Measurements from ENCODE around the gene PRKCSH. TPM values are rescaled to one million over a fixed set of nuclear protein-coding genes. Genes with fewer than 3 reads are reported as not detected.
A peak's percentile ranks its signal among the peaks of the same experiment; 100 is the strongest.

PRKCSH gene
- total RNA-seq, 1 experiment from 2014 or later: 410 TPM

DNA sequence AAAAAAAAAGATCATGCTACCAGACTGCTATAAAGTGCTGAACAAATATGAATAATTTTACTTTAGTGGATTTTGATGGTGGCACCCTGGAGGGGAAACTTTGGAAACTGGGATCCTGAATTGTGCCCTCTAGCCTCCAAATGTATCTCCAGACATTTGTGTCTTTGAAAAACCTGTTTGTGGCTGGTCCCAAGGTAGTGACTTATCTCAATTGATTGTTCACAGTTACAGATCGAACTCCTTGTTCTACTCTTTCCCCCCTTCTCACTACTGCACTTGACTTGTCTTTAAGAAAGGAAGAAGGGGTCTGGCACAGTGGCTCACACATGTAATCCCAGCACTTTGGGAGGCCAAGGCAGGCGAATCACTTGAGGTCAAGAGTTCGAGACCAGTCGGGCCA is 26.8 kb upstream of the PRKCSH start:
- TF ChIP-seq EZH2 (IDR thresholded peaks at IDR 0.05; ENCODE audit: low read depth): no peak
- TF ChIP-seq, protein P1, sequence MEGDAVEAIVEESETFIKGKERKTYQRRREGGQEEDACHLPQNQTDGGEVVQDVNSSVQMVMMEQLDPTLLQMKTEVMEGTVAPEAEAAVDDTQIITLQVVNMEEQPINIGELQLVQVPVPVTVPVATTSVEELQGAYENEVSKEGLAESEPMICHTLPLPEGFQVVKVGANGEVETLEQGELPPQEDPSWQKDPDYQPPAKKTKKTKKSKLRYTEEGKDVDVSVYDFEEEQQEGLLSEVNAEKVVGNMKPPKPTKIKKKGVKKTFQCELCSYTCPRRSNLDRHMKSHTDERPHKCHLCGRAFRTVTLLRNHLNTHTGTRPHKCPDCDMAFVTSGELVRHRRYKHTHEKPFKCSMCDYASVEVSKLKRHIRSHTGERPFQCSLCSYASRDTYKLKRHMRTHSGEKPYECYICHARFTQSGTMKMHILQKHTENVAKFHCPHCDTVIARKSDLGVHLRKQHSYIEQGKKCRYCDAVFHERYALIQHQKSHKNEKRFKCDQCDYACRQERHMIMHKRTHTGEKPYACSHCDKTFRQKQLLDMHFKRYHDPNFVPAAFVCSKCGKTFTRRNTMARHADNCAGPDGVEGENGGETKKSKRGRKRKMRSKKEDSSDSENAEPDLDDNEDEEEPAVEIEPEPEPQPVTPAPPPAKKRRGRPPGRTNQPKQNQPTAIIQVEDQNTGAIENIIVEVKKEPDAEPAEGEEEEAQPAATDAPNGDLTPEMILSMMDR (conservative IDR thresholded peaks at IDR 0.05): no peak
- intact Hi-C loops (cut with micrococcal nuclease; ENCODE audit: unreplicated experiment): no loop called here
- H3K4me2 ChIP-seq: no peak overlapping the region

DNA sequence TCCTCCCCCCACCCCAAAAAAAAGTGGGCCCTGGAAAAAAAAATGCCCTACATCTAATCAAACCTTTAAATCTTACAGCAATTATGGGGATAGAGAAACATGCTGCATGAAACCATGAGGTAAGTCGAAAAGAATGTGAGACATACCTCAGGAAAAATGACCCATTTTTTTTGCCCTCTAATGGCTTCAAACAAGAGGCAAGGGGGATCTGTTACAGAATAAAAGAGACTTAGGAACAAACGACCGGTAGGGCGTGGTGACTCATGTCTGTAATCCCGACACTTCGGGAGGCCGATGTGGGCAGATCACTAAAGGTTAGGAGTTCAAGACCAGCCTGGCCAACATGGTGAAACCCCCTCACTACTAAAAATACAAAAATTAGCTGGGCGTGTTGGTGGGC is 24.8 kb upstream of the PRKCSH start:
- POLR2A ChIA-PET (ENCODE audit: unreplicated experiment): no interaction called here
- H3K4me2 ChIP-seq: no peak overlapping the region
- H3K27ac ChIP-seq: peak overlapping the region; percentile 55
- no peaks in the 10 kb centered on the region for H3K9me3 ChIP-seq (ENCODE audit: insufficient read depth, low read depth)
- H3K4me1 ChIP-seq (replicated peaks; ENCODE audit: insufficient read depth): no peaks in the 10 kb centered on the region
- no peaks in the 10 kb centered on the region for H3K27me3 ChIP-seq (ENCODE audit: insufficient read depth, low read depth)
- peaks cover 19% of the 10 kb centered on the region for H3K36me3 ChIP-seq (ENCODE audit: low read depth)
- CTCF ChIA-PET: no interaction called here
- no peaks in the 10 kb centered on the region for H4K20me1 ChIP-seq (ENCODE audit: insufficient read depth)
- no peak overlapping the region for H3K4me3 ChIP-seq
- H2AFZ ChIP-seq: no peak overlapping the region
- intact Hi-C loops (cut with micrococcal nuclease; ENCODE audit: unreplicated experiment): no loop called here
- H3K79me2 ChIP-seq (ENCODE audit: low read depth): no peaks in the 10 kb centered on the region
- no peaks in the 10 kb centered on the region for H3K9me2 ChIP-seq (ENCODE audit: insufficient read depth)
- peak; percentile 16 to 88 for DNase-seq
- BruUV-seq (replicated peaks): no TSS peak
- peaks cover 31% of the 10 kb centered on the region for H3F3A ChIP-seq (ENCODE audit: insufficient read depth, low read depth)
- no peak for TF ChIP-seq EZH2 (IDR thresholded peaks at IDR 0.05; ENCODE audit: low read depth)
- TF ChIP-seq, protein P1 (conservative IDR thresholded peaks at IDR 0.05): no peak

More for the DNA sequence above, 26.8 kb upstream of the PRKCSH start:
- H3K9me3 ChIP-seq (ENCODE audit: insufficient read depth, low read depth): no peaks in the 10 kb centered on the region
- ChIA-PET CTCF (no interaction called here), POLR2A (ENCODE audit: unreplicated experiment) (no interaction called here)
- peaks cover 27% of the 10 kb centered on the region; the same call in 1 of the 2 replicates for H3F3A ChIP-seq (ENCODE audit: insufficient read depth, low read depth)
- no peak overlapping the region for H2AFZ ChIP-seq
- no peaks in the 10 kb centered on the region for H4K20me1 ChIP-seq (ENCODE audit: insufficient read depth)
- H3K4me1 ChIP-seq (replicated peaks; ENCODE audit: insufficient read depth): no peaks in the 10 kb centered on the region
- DNase-seq: no peak
- H3K27ac ChIP-seq: no peak overlapping the region
- no peaks in the 10 kb centered on the region for H3K9me2 ChIP-seq (ENCODE audit: insufficient read depth)
- H3K79me2 ChIP-seq (ENCODE audit: low read depth): no peaks in the 10 kb centered on the region
- no TSS peak for BruUV-seq (replicated peaks)
- H3K36me3 ChIP-seq (ENCODE audit: low read depth): peaks cover 13% of the 10 kb centered on the region
- no peak overlapping the region for H3K4me3 ChIP-seq
- no peaks in the 10 kb centered on the region for H3K27me3 ChIP-seq (ENCODE audit: insufficient read depth, low read depth)

DNA sequence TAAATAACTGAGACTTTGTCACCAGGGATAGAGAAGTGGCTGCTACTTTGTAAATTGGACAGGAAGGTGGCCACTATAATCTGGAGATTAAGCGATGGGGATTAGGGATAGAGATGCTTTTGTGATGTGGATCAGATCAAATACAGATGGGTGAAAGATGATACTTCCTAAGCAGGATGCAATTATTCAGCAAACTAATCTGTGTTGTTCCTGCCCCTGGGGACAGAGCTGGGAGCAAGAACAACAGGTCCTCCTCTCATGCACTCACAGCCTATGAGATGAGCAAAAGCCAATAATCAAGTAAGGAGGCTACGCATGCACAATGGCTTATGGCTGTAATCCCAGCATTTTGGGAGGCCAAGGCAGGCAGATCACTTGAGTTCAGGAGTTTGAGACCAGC is 20.9 kb upstream of the PRKCSH start:
- H3K4me3 ChIP-seq: no peak overlapping the region
- intact Hi-C loops (cut with micrococcal nuclease; ENCODE audit: unreplicated experiment): no loop called here
- no peak overlapping the region for H3K27ac ChIP-seq
- no peak overlapping the region for H3K4me2 ChIP-seq
- no peak for TF ChIP-seq EZH2 (IDR thresholded peaks at IDR 0.05; ENCODE audit: low read depth)
- TF ChIP-seq, protein P1 (conservative IDR thresholded peaks at IDR 0.05): no peak
- no peaks in the 10 kb centered on the region for H3K27me3 ChIP-seq (ENCODE audit: insufficient read depth, low read depth)
- H3K9me2 ChIP-seq (ENCODE audit: insufficient read depth): no peaks in the 10 kb centered on the region
- BruUV-seq (replicated peaks): no TSS peak
- H3K4me1 ChIP-seq (replicated peaks; ENCODE audit: insufficient read depth): peaks cover 8% of the 10 kb centered on the region; the same call in 1 of the 2 replicates
- DNase-seq: no peak
- peaks cover 15% of the 10 kb centered on the region for H3K36me3 ChIP-seq (ENCODE audit: low read depth)
- H3F3A ChIP-seq (ENCODE audit: insufficient read depth, low read depth): peaks cover 46% of the 10 kb centered on the region
- peaks cover 16% of the 10 kb centered on the region for H3K79me2 ChIP-seq (ENCODE audit: low read depth)
- ChIA-PET CTCF (no interaction called here), POLR2A (ENCODE audit: unreplicated experiment) (no interaction called here)
- no peaks in the 10 kb centered on the region for H4K20me1 ChIP-seq (ENCODE audit: insufficient read depth)
- no peaks in the 10 kb centered on the region for H3K9me3 ChIP-seq (ENCODE audit: insufficient read depth, low read depth)
- no peak overlapping the region for H2AFZ ChIP-seq

Measured in PC-9 (cell line).